PC-9 (cell line): ENCODE data around the gene EFNA2. TPM values are rescaled to one million over a fixed set of nuclear protein-coding genes. Genes with fewer than 3 reads are reported as not detected.
A peak's percentile ranks its signal among the peaks of the same experiment; 100 is the strongest.

Experiments
- BruUV-seq: library from RNA; stranded (reverse); fragments of 400-500 nt; replicated peaks from 2 replicates; lab custom pipeline; 2021; lab: Mats Ljungman, UMichigan
- CTCF ChIA-PET: fragments of 300-600 bp; sonication (Branson Sonifier 250); formaldehyde crosslinking; loops from one replicate; lab custom pipeline; 2022; ENCODE audit warnings: antibody characterized with exemption; lab: Charles Lee
- POLR2A ChIA-PET: fragments of 300-600 bp; sonication (Branson Sonifier 250); formaldehyde crosslinking; loops from one replicate; lab custom pipeline; 2022; ENCODE audit warnings: antibody characterized with exemption; ENCODE audit not compliant: unreplicated experiment; lab: Charles Lee
- DNase-seq, 2 experiments: peaks; one replicate each; pipeline versions ENCODE4 v3.0.0 to v3.0.0-alpha.2; 2015 to 2022; ENCODE audit warnings: mixed read lengths in 1 of 2
- H2AFZ ChIP-seq: fragments of 200-600 bp; sonication (generic); 2 replicates; pipeline ENCODE4 v1.8.1; 2017; ENCODE audit warnings: antibody characterized with exemption
- H3F3A ChIP-seq: fragments of 200-600 bp; sonication (generic); 2 replicates; pipeline ENCODE4 v1.8.1; 2017; ENCODE audit warnings: antibody characterized with exemption, mild to moderate bottlenecking, low read depth; ENCODE audit not compliant: insufficient read depth
- H3K27ac ChIP-seq: fragments of 200-600 bp; sonication (generic); 2 replicates; pipeline ENCODE4 v1.6.1; 2016; ENCODE audit warnings: mixed run types
- H3K27me3 ChIP-seq: fragments of 200-600 bp; sonication (generic); 2 replicates; pipeline ENCODE4 v1.6.1; 2016; ENCODE audit warnings: low read depth, mixed run types; ENCODE audit not compliant: insufficient read depth
- H3K36me3 ChIP-seq: fragments of 200-600 bp; sonication (generic); 2 replicates; pipeline ENCODE4 v1.6.1; 2016; ENCODE audit warnings: low read depth, mixed run types
- H3K4me1 ChIP-seq: fragments of 200-600 bp; sonication (generic); replicated peaks from 2 replicates; pipeline ENCODE4 v1.6.1; 2016; ENCODE audit warnings: mixed run types; ENCODE audit not compliant: insufficient read depth
- H3K4me2 ChIP-seq: fragments of 200-600 bp; sonication (generic); 2 replicates; pipeline ENCODE4 v1.6.1; 2017; ENCODE audit warnings: mixed run types
- H3K4me3 ChIP-seq: fragments of 200-600 bp; sonication (generic); 2 replicates; pipeline ENCODE4 v1.6.1; 2016; ENCODE audit warnings: mixed run types
- H3K79me2 ChIP-seq: fragments of 200-600 bp; sonication (generic); 2 replicates; pipeline ENCODE4 v1.6.1; 2017; ENCODE audit warnings: low read depth, mixed run types
- H3K9me2 ChIP-seq: fragments of 200-600 bp; sonication (generic); 2 replicates; pipeline ENCODE4 v1.8.1; 2017; ENCODE audit warnings: mild to moderate bottlenecking; ENCODE audit not compliant: insufficient read depth
- H3K9me3 ChIP-seq: fragments of 200-600 bp; sonication (generic); 2 replicates; pipeline ENCODE4 v1.8.1; 2016; ENCODE audit warnings: low read depth; ENCODE audit not compliant: insufficient read depth
- H4K20me1 ChIP-seq: fragments of 200-600 bp; sonication (generic); 2 replicates; pipeline ENCODE4 v1.8.1; 2017; ENCODE audit not compliant: insufficient read depth
- CTCF ChIP-seq: fragments of 200-600 bp; sonication (generic); conservative IDR thresholded peaks from 2 replicates; pipeline ENCODE4 v1.6.1; 2017; ENCODE audit warnings: mixed run types, antibody characterized with exemption, mild to moderate bottlenecking, moderate library complexity
- EZH2 ChIP-seq: fragments of 200-600 bp; sonication (generic); IDR thresholded peaks from 2 replicates; pipeline ENCODE4 v1.8.0; 2017; ENCODE audit warnings: antibody characterized with exemption, low read depth
- intact Hi-C: fragments of 100-400 bp; cut with micrococcal nuclease; formaldehyde crosslinking; loops from one replicate; pipeline ENCODE4 v1.10.0; 2022; ENCODE audit not compliant: unreplicated experiment
- total RNA-seq: library from RNA; stranded (reverse); gene quantifications from 2 replicates; pipeline ENCODE4 v1.2.3, GENCODE V29; 2021

The EFNA2 gene
- total RNA-seq, 1 experiment from 2014 or later, result not detected

- DNase-seq, result peak; percentile 77 to 78
- Histone ChIP-seq H2AFZ (0 out of 2 replicates have a peak within 1 kb of the TSS, but pooled peaks have one; percentile 69), H3F3A (peaks cover 24% of the 10 kb centered on the region), H3K27me3 (no peaks in the 10 kb centered on the region), H4K20me1 (no peaks in the 10 kb centered on the region), H3K4me1 (peaks cover 20% of the 10 kb centered on the region; the same call in 1 of the 2 replicates), H3K27ac (peak within 1 kb of the TSS; percentile 84), H3K79me2 (peaks cover 20% of the 10 kb centered on the region), H3K4me3 (peak within 1 kb of the TSS; percentile 75), H3K4me2 (peak within 1 kb of the TSS; percentile 59), H3K9me2 (no peaks in the 10 kb centered on the region), H3K36me3 (no peaks in the 10 kb centered on the region), H3K9me3 (no peaks in the 10 kb centered on the region)
- ChIA-PET CTCF (no interaction called here), POLR2A (no interaction called here)
- TF ChIP-seq CTCF (no peak; the same call in 1 of the 2 replicates), EZH2 (no peak)
- intact Hi-C loops, result loop anchor here (5.0 kb wide), 1 partner anchor 66 kb away; no protein-coding TSS in a partner anchor
- BruUV-seq, result no TSS peak
Observed at GRCh38 chr19:1248139-1248785, 37.4 kb upstream of the EFNA2 start, which contains the start of gene MIDN. MIDN (plus strand) TSS chr19:1248583; CDS start chr19:1250297, 1,714 bp downstream.

- H3K27ac ChIP-seq, result peak overlapping the region; percentile 84
- peak overlapping the region; percentile 57; the same call in 1 of the 2 replicates for H3K4me2 ChIP-seq
- intact Hi-C loops, result loop anchor here (5.0 kb wide), 1 partner anchor 67 kb away; no protein-coding TSS in a partner anchor
- H3K79me2 ChIP-seq, result peaks cover 26% of the 10 kb centered on the region
- POLR2A ChIA-PET, result no interaction called here
- TF ChIP-seq EZH2 (no peak), CTCF (peak; percentile 73)
- H3K4me1 ChIP-seq, result peaks cover 21% of the 10 kb centered on the region
- 0 out of 2 replicates have a peak, but pooled peaks cover 5% of the 10 kb centered on the region for H4K20me1 ChIP-seq
- BruUV-seq, result TSS peak; percentile 59
- H3F3A ChIP-seq, result peaks cover 22% of the 10 kb centered on the region
- DNase-seq, result peak in 1 of 2 experiments; percentile 52
- no peaks in the 10 kb centered on the region for H3K9me2 ChIP-seq
- H3K9me3 ChIP-seq, result no peaks in the 10 kb centered on the region
- H3K4me3 ChIP-seq, result peak overlapping the region; percentile 75; the same call in 1 of the 2 replicates
- H3K27me3 ChIP-seq, result no peaks in the 10 kb centered on the region
- H2AFZ ChIP-seq, result 0 out of 2 replicates have a peak overlapping the region, but pooled peaks have one; percentile 69
- no peaks in the 10 kb centered on the region for H3K36me3 ChIP-seq
- CTCF ChIA-PET, result no interaction called here
Observed at GRCh38 chr19:1248786-1249297, 36.8 kb upstream of the EFNA2 start.

DNA sequence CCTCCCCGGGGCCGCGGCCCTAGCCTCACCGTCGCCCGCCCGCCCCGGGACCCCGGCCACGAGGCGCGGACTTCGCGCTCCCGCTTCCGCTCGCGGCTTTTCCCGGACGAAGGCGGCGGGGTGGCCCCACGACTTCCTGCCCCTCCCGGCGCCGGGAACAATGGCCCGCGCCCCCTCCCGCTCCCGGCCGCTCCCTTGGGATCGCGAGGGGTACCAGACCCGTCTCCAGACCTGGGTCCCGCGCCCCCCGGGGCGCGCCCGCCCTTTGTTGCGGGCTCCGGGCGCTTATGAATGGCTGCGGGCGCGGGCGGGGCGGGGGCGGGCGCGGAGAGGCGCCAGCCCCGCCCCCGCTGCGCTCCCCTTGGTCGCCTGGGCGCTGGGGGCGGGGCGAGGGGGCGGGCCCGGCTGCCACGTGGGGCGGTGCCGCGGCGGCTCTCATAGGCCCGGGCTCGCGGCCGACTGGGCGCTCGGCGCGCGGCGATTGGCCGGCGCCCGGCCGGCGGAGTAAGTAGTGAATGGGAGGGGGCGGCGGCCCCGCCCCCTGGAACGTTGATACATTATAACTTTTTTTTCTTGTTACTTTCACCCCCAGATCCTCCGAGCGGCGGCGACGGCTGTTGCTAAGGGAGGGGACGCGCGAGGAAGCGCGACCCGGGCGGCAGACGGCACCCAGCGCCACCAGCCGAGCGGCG lies 36.2 kb upstream of the EFNA2 start:
- H3K79me2 ChIP-seq, result peaks cover 32% of the 10 kb centered on the region
- POLR2A ChIA-PET, result no interaction called here

More for the DNA sequence above, 36.2 kb upstream of the EFNA2 start:
- peak overlapping the region; percentile 47; the same call in 1 of the 2 replicates for H3K4me2 ChIP-seq
- CTCF ChIA-PET, result no interaction called here
- peak; percentile 70 to 90 for DNase-seq
- peaks cover 26% of the 10 kb centered on the region for H3F3A ChIP-seq
- no peaks in the 10 kb centered on the region for H3K27me3 ChIP-seq
- 0 out of 2 replicates have a peak, but pooled peaks cover 5% of the 10 kb centered on the region for H4K20me1 ChIP-seq
- no peak overlapping the region for H2AFZ ChIP-seq
- no peaks in the 10 kb centered on the region for H3K9me3 ChIP-seq
- BruUV-seq, result no TSS peak
- intact Hi-C loops, result loop anchor here (5.0 kb wide), 1 partner anchor 67 kb away; no protein-coding TSS in a partner anchor
- H3K9me2 ChIP-seq, result no peaks in the 10 kb centered on the region
- TF ChIP-seq EZH2, result no peak
- no peak for TF ChIP-seq CTCF
- H3K27ac ChIP-seq, result peak overlapping the region; percentile 84
- peak overlapping the region; percentile 61; the same call in 1 of the 2 replicates for H3K4me3 ChIP-seq
- H3K4me1 ChIP-seq, result peaks cover 22% of the 10 kb centered on the region
- peaks cover 2% of the 10 kb centered on the region; the same call in 1 of the 2 replicates for H3K36me3 ChIP-seq
